Stimulated activated CD8-positive, alpha-beta memory T cell treated with anti-CD3 and anti-CD28 coated beads, Interleukin-4, amount 100 ng/mL, for 48 hours (primary cell): ENCODE measurements around the gene FBXO46.
A peak's percentile ranks its signal among the peaks of the same experiment; 100 is the strongest.

ENCODE experiments used
- DNase-seq: peaks from one replicate; pipeline ENCODE4 v3.0.0-alpha.2; 2020

Gene FBXO46

GRCh38 chr19:45730368-45731288 lies at the start of gene FBXO46:
Gene FBXO46, minus strand, starts transcription at chr19:45730896. Its CDS starts 17,401 bp downstream, at chr19:45713495.
- DNase-seq: peak; percentile 94

GRCh38 chr19:45780146-45780447 lies 49.4 kb upstream of the FBXO46 start:
- no peak for DNase-seq

GRCh38 chr19:45779231-45780145 lies 48.8 kb upstream of the FBXO46 start:
- peak; percentile 99 for DNase-seq

GRCh38 chr19:45778010-45778661 lies 47.4 kb upstream of the FBXO46 start:
- DNase-seq: no peak

- no peak for DNase-seq
These were observed 46.8 kb upstream of the FBXO46 start for GRCh38 chr19:45777395-45777961.

GRCh38 chr19:45774765-45775164 lies 44.1 kb upstream of the FBXO46 start:
- no peak for DNase-seq

- no peak for DNase-seq
These were observed 42.7 kb upstream of the FBXO46 start for GRCh38 chr19:45773384-45773783.

GRCh38 chr19:45772912-45773311 lies 42.2 kb upstream of the FBXO46 start:
- DNase-seq: no peak

GRCh38 chr19:45772130-45772840 lies 41.6 kb upstream of the FBXO46 start:
- DNase-seq: no peak

GRCh38 chr19:45771311-45771933 lies 40.7 kb upstream of the FBXO46 start:
- DNase-seq: no peak

GRCh38 chr19:45770192-45771101 lies 39.8 kb upstream of the FBXO46 start:
- peak; percentile 92 for DNase-seq

GRCh38 chr19:45769821-45770191 lies 39.1 kb upstream of the FBXO46 start:
- DNase-seq: peak; percentile 62

GRCh38 chr19:45768984-45769782 lies 38.5 kb upstream of the FBXO46 start, which contains the start of gene SIX5:
Gene SIX5, minus strand, starts transcription at chr19:45769252. Its CDS starts 408 bp downstream, at chr19:45768844.
- DNase-seq: peak; percentile 99

- peak; percentile 66 for DNase-seq
These were observed 37.9 kb upstream of the FBXO46 start for GRCh38 chr19:45768655-45768983.

- peak; percentile 45 for DNase-seq
These were observed 37.4 kb upstream of the FBXO46 start for GRCh38 chr19:45767881-45768654.

GRCh38 chr19:45767410-45767880 lies 36.7 kb upstream of the FBXO46 start:
- DNase-seq: no peak

GRCh38 chr19:45766869-45767346 lies 36.2 kb upstream of the FBXO46 start:
- no peak for DNase-seq

GRCh38 chr19:45766296-45766868 lies 35.7 kb upstream of the FBXO46 start:
- DNase-seq: no peak
